Stimulated activated naive CD8-positive, alpha-beta T cell treated with anti-CD3 and anti-CD28 coated beads, Interleukin-15, amount 100 ng/mL, for 72 hours (primary cell): ENCODE results near the gene ACTL6B.
"Not testable (repeated sequence)": the region's sequence is repeated elsewhere in the genome, so short reads cannot be mapped to it uniquely, and the experiment has no call there.

Experiments
- ATAC-seq: fragments of 150-1000 bp; cut with Tn5 transposase; 2 replicates; pipeline ENCODE4 v1.10.0; 2021; ENCODE audit warnings: mild to moderate bottlenecking, moderate library complexity
- DNase-seq, 2 donors: peaks; one replicate each; pipeline ENCODE4 v3.0.0; 2021 to 2022
- H3K27ac Mint-ChIP-seq, 2 donors: one replicate each; pipeline ENCODE4 v1.8.0; 2022; ENCODE audit warnings: mild to moderate bottlenecking in 2 of 2, mixed read lengths in 2 of 2, moderate library complexity in 2 of 2
- H3K27me3 Mint-ChIP-seq: one replicate; pipeline ENCODE4 v1.8.0; 2022; ENCODE audit warnings: mixed read lengths
- H3K4me1 Mint-ChIP-seq: one replicate; pipeline ENCODE4 v1.8.0; 2022; ENCODE audit warnings: mild to moderate bottlenecking, mixed read lengths
- H3K4me3 Mint-ChIP-seq, 2 donors: one replicate each; pipeline ENCODE4 v1.8.0; 2022; ENCODE audit warnings: mild to moderate bottlenecking in 2 of 2, mixed read lengths in 2 of 2, moderate library complexity in 1 of 2
- H3K9me3 Mint-ChIP-seq, 2 donors: one replicate each; pipeline ENCODE4 v1.8.0; 2022; ENCODE audit warnings: mixed read lengths in 2 of 2

ACTL6B gene

GRCh38 chr7:100655908-100656674, at the start of gene ACTL6B:
ACTL6B (minus strand) TSS chr7:100656448; CDS start chr7:100656354, 94 bp downstream.
- Mint-ChIP-seq H3K4me3 (no peak within 1 kb of the TSS), H3K27me3 (peaks cover 64% of the 10 kb centered on the region), H3K9me3 (no peaks in the 10 kb centered on the region), H3K4me1 (peaks cover 6% of the 10 kb centered on the region), H3K27ac (no peak within 1 kb of the TSS)
- DNase-seq (peak in 1 of 2 donors; percentile 43), ATAC-seq (peak; percentile 69)

GRCh38 chr7:100705320-100705752, 49.1 kb upstream of the ACTL6B start:
- Mint-ChIP-seq H3K4me3 (peak overlapping the region; percentile 93 to 99), H3K9me3 (no peaks in the 10 kb centered on the region), H3K27me3 (no peaks in the 10 kb centered on the region), H3K27ac (peak overlapping the region; percentile 95 to 99), H3K4me1 (peaks cover 24% of the 10 kb centered on the region)
- ATAC-seq (peak; percentile 74), DNase-seq (peak; percentile 85)

GRCh38 chr7:100701089-100701488, 44.8 kb upstream of the ACTL6B start:
- not testable (repeated sequence) for H3K27me3 Mint-ChIP-seq, H3K4me1 Mint-ChIP-seq, H3K27ac Mint-ChIP-seq, ATAC-seq, DNase-seq, H3K9me3 Mint-ChIP-seq, H3K4me3 Mint-ChIP-seq

GRCh38 chr7:100699018-100699417, 42.8 kb upstream of the ACTL6B start:
- DNase-seq (no peak), ATAC-seq (no peak)
- H3K27me3 Mint-ChIP-seq, result peaks cover 7% of the 10 kb centered on the region
- H3K4me1 Mint-ChIP-seq, result peaks cover 15% of the 10 kb centered on the region
- no peak overlapping the region for H3K4me3 Mint-ChIP-seq
- no peaks in the 10 kb centered on the region for H3K9me3 Mint-ChIP-seq
- no peak overlapping the region for H3K27ac Mint-ChIP-seq

GRCh38 chr7:100696123-100696521, 39.9 kb upstream of the ACTL6B start:
- H3K27me3 Mint-ChIP-seq, result peaks cover 7% of the 10 kb centered on the region
- peaks cover 38% of the 10 kb centered on the region for H3K4me1 Mint-ChIP-seq
- H3K27ac Mint-ChIP-seq, result peak overlapping the region in 1 of 2 donors; percentile 44
- DNase-seq (no peak), ATAC-seq (no peak)
- no peaks in the 10 kb centered on the region for H3K9me3 Mint-ChIP-seq
- H3K4me3 Mint-ChIP-seq, result peak overlapping the region in 1 of 2 donors; percentile 59

- peak; percentile 66 to 67 for DNase-seq
- peak; percentile 71 for ATAC-seq
- no peaks in the 10 kb centered on the region for H3K9me3 Mint-ChIP-seq
- no peaks in the 10 kb centered on the region for H3K27me3 Mint-ChIP-seq
- H3K4me3 Mint-ChIP-seq, result peak within 1 kb of the TSS; percentile 96 to 97
- peaks cover 48% of the 10 kb centered on the region for H3K4me1 Mint-ChIP-seq
- H3K27ac Mint-ChIP-seq, result peak within 1 kb of the TSS; percentile 97 to 98
Measured at GRCh38 chr7:100694098-100694745, 38.0 kb upstream of the ACTL6B start, which contains the start of gene GIGYF1. GIGYF1 (minus strand) TSS chr7:100694250; CDS start chr7:100688238, 6,012 bp downstream.

- Mint-ChIP-seq H3K9me3 (no peaks in the 10 kb centered on the region), H3K27me3 (no peaks in the 10 kb centered on the region), H3K4me3 (peak overlapping the region; percentile 96 to 97), H3K4me1 (peaks cover 56% of the 10 kb centered on the region), H3K27ac (peak overlapping the region; percentile 97 to 98)
- ATAC-seq (peak; percentile 62), DNase-seq (no peak)
Measured at GRCh38 chr7:100693312-100694097, 37.3 kb upstream of the ACTL6B start.

GRCh38 chr7:100692578-100692961, 36.3 kb upstream of the ACTL6B start:
- peaks cover 65% of the 10 kb centered on the region for H3K4me1 Mint-ChIP-seq
- H3K4me3 Mint-ChIP-seq, result peak overlapping the region; percentile 96 to 97
- no peak for DNase-seq
- no peaks in the 10 kb centered on the region for H3K27me3 Mint-ChIP-seq
- H3K9me3 Mint-ChIP-seq, result no peaks in the 10 kb centered on the region
- peak overlapping the region; percentile 97 to 98 for H3K27ac Mint-ChIP-seq
- ATAC-seq, result no peak

GRCh38 chr7:100691676-100692577, 35.7 kb upstream of the ACTL6B start:
- Mint-ChIP-seq H3K4me3 (peak overlapping the region; percentile 96 to 97), H3K27ac (peak overlapping the region in 1 of 2 donors; percentile 23), H3K27me3 (no peaks in the 10 kb centered on the region), H3K9me3 (no peaks in the 10 kb centered on the region), H3K4me1 (peaks cover 65% of the 10 kb centered on the region)
- DNase-seq (peak; percentile 78 to 79), ATAC-seq (peak; percentile 83)

- peak overlapping the region in 1 of 2 donors; percentile 20 for H3K27ac Mint-ChIP-seq
Measured at GRCh38 chr7:100689230-100690135, 33.2 kb upstream of the ACTL6B start.

GRCh38 chr7:100688326-100688860, 32.1 kb upstream of the ACTL6B start:
- no peak for ATAC-seq
- Mint-ChIP-seq H3K27ac (peak overlapping the region in 1 of 2 donors; percentile 80), H3K9me3 (no peaks in the 10 kb centered on the region), H3K4me3 (no peak overlapping the region), H3K27me3 (no peaks in the 10 kb centered on the region), H3K4me1 (peaks cover 51% of the 10 kb centered on the region)
- no peak for DNase-seq

More at GRCh38 chr7:100689230-100690135, 33.2 kb upstream of the ACTL6B start:
- Mint-ChIP-seq H3K4me3 (peak overlapping the region in 1 of 2 donors; percentile 14), H3K4me1 (peaks cover 50% of the 10 kb centered on the region), H3K27me3 (no peaks in the 10 kb centered on the region), H3K9me3 (no peaks in the 10 kb centered on the region)
- no peak for DNase-seq
- no peak for ATAC-seq

GRCh38 chr7:100687751-100688300, 31.6 kb upstream of the ACTL6B start:
- no peak for ATAC-seq
- H3K4me1 Mint-ChIP-seq, result peaks cover 50% of the 10 kb centered on the region
- H3K27me3 Mint-ChIP-seq, result no peaks in the 10 kb centered on the region
- H3K27ac Mint-ChIP-seq, result peak overlapping the region in 1 of 2 donors; percentile 42
- no peak for DNase-seq
- H3K9me3 Mint-ChIP-seq, result no peaks in the 10 kb centered on the region
- no peak overlapping the region for H3K4me3 Mint-ChIP-seq

- H3K4me3 Mint-ChIP-seq, result no peak overlapping the region
- H3K27ac Mint-ChIP-seq, result no peak overlapping the region
- H3K4me1 Mint-ChIP-seq, result peaks cover 50% of the 10 kb centered on the region
- no peaks in the 10 kb centered on the region for H3K9me3 Mint-ChIP-seq
- no peaks in the 10 kb centered on the region for H3K27me3 Mint-ChIP-seq
- DNase-seq (no peak), ATAC-seq (no peak)
Measured at GRCh38 chr7:100687261-100687660, 31.0 kb upstream of the ACTL6B start.
